Measurements from ENCODE around the gene CNMD.
A peak's percentile ranks its signal among the peaks of the same experiment; 100 is the strongest.

Gene CNMD

DNA sequence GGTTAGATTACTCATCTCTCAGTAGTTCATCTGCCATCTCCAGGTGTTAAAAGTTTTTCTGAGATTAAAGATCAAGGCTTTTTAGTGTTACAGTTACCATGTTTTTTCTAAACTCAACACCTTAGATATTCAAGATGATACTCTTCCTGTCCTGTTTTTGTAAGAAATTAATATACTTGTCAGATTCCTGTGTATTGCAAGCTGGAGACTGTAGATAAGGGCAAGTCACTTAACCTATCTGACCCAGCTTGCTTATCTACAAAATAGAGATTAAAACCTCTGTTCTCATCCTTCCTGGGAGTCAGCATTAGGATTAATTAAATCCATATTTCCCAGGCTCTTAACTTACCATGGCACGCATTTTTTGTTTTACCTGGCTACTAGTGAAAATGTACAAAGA lies 61.8 kb downstream of the CNMD start:
- H3K4me3 ChIP-seq (ENCODE audit: low read depth, low read length): no peak overlapping the region
- TF ChIP-seq MYC (IDR thresholded peaks at IDR 0.05; ENCODE audit: low read depth, low read length) (no peak), POLR2A (IDR thresholded peaks at IDR 0.05; ENCODE audit: extremely low read depth, insufficient read length) (no peak), CTCF (IDR thresholded peaks at IDR 0.05; ENCODE audit: low read depth, low read length) (no peak)
- TF ChIP-seq, protein P1, sequence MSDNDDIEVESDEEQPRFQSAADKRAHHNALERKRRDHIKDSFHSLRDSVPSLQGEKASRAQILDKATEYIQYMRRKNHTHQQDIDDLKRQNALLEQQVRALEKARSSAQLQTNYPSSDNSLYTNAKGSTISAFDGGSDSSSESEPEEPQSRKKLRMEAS (IDR thresholded peaks at IDR 0.05; ENCODE audit: low read depth, low read length): no peak
- no peak for DNase-seq (ENCODE audit: low read depth)

GRCh38 chr13:52673465-52673864 lies 66.2 kb downstream of the CNMD start:
- TF ChIP-seq CTCF (IDR thresholded peaks at IDR 0.05; ENCODE audit: low read depth, low read length) (no peak), POLR2A (IDR thresholded peaks at IDR 0.05; ENCODE audit: extremely low read depth, insufficient read length) (no peak), MYC (IDR thresholded peaks at IDR 0.05; ENCODE audit: low read depth, low read length) (no peak)
- TF ChIP-seq, protein P1 (IDR thresholded peaks at IDR 0.05; ENCODE audit: low read depth, low read length): no peak
- H3K4me3 ChIP-seq (ENCODE audit: low read depth, low read length): no peak overlapping the region
- no peak for DNase-seq (ENCODE audit: low read depth)

GRCh38 chr13:52670726-52671125 lies 68.9 kb downstream of the CNMD start:
- no peak for DNase-seq (ENCODE audit: low read depth)
- TF ChIP-seq MYC (IDR thresholded peaks at IDR 0.05; ENCODE audit: low read depth, low read length) (no peak), CTCF (IDR thresholded peaks at IDR 0.05; ENCODE audit: low read depth, low read length) (no peak), POLR2A (IDR thresholded peaks at IDR 0.05; ENCODE audit: extremely low read depth, insufficient read length) (no peak)
- TF ChIP-seq, protein P1 (IDR thresholded peaks at IDR 0.05; ENCODE audit: low read depth, low read length): no peak
- no peak overlapping the region for H3K4me3 ChIP-seq (ENCODE audit: low read depth, low read length)

- H3K4me3 ChIP-seq (ENCODE audit: low read depth, low read length): no peak overlapping the region
- TF ChIP-seq CTCF (IDR thresholded peaks at IDR 0.05; ENCODE audit: low read depth, low read length) (no peak), POLR2A (IDR thresholded peaks at IDR 0.05; ENCODE audit: extremely low read depth, insufficient read length) (no peak), MYC (IDR thresholded peaks at IDR 0.05; ENCODE audit: low read depth, low read length) (no peak)
- TF ChIP-seq, protein P1 (IDR thresholded peaks at IDR 0.05; ENCODE audit: low read depth, low read length): no peak
- no peak for DNase-seq (ENCODE audit: low read depth)
These were observed 69.9 kb downstream of the CNMD start for GRCh38 chr13:52669677-52670076.

DNA sequence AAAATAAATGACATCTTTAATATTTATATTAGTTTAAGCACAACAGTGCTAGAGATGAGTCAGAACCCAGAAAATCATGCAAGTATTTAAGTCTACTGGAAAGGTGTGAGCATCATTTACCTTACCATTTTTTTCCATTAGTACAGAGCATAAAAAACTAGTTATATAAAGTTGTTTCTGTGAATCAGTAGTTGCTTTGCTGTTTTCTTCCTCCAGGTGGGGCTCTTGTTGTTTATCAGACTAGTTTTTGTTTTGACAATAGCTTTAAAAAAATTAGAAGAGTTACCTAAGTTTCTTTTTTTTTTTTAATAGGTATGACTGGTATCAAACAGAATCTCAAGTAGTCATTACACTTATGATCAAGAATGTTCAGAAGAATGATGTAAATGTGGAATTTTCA lies 74.3 kb downstream of the CNMD start:
- DNase-seq (ENCODE audit: low read depth): no peak
- TF ChIP-seq, protein P1 (IDR thresholded peaks at IDR 0.05; ENCODE audit: low read depth, low read length): no peak
- TF ChIP-seq CTCF (IDR thresholded peaks at IDR 0.05; ENCODE audit: low read depth, low read length) (peak; percentile 21), POLR2A (IDR thresholded peaks at IDR 0.05; ENCODE audit: extremely low read depth, insufficient read length) (no peak), MYC (IDR thresholded peaks at IDR 0.05; ENCODE audit: low read depth, low read length) (no peak)
- no peak overlapping the region for H3K4me3 ChIP-seq (ENCODE audit: low read depth, low read length)

DNA sequence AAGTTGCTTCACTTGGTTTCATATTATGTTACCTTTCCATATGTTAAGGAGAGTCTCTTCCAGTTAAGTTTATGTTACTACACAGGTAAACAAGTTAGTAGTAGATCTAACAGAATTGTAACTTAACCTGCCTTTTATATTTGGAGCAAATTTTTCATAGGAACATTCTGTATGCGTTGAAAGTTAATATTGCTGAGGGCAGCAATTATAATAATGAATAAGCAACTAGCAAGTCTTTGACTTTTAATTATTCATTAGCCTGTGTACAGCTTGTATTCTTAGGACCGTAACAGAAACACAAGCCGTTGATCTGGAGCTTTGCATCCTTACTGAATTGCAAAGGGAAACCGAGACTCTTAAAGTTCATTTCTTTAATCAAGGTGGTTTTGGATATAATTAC lies 75.3 kb downstream of the CNMD start:
- DNase-seq (ENCODE audit: low read depth): no peak
- TF ChIP-seq POLR2A (IDR thresholded peaks at IDR 0.05; ENCODE audit: extremely low read depth, insufficient read length) (no peak), MYC (IDR thresholded peaks at IDR 0.05; ENCODE audit: low read depth, low read length) (no peak), CTCF (IDR thresholded peaks at IDR 0.05; ENCODE audit: low read depth, low read length) (no peak)
- TF ChIP-seq, protein P1 (IDR thresholded peaks at IDR 0.05; ENCODE audit: low read depth, low read length): no peak
- no peak overlapping the region for H3K4me3 ChIP-seq (ENCODE audit: low read depth, low read length)
